ENCODE data around the gene ELL2. TPM values are rescaled to one million over a fixed set of nuclear protein-coding genes. Genes with fewer than 3 reads are reported as not detected.

Gene ELL2
- total and polyA plus RNA-seq, 4 donors = 12.3 to 79.6 (median 49.0) TPM

- Histone ChIP-seq H3K4me3 (no peak overlapping the region), H3K9me3 (ENCODE audit: control insufficient read depth in 4 of 4, insufficient read depth in 3 of 4, low read length in 3 of 4) (no peaks in the 10 kb centered on the region), H3K36me3 (ENCODE audit: control insufficient read depth in 4 of 4, insufficient read depth in 4 of 4, low read length in 4 of 4) (peaks cover 0 to 15% (median under 1%) of the 10 kb centered on the region in 4 donors), H3K4me1 (ENCODE audit: control insufficient read depth in 5 of 5, insufficient read depth in 5 of 5, low read length in 5 of 5) (peaks cover 0 to 10% (median 0%) of the 10 kb centered on the region in 5 donors), H3K27ac (ENCODE audit: low read depth in 1 of 2, low read length in 1 of 2) (no peak overlapping the region), H3K9ac (ENCODE audit: insufficient read depth in 1 of 2, low read length in 2 of 2) (no peak overlapping the region), H3K27me3 (ENCODE audit: control insufficient read depth in 3 of 3, insufficient read depth in 3 of 3, low read length in 2 of 3) (no peaks in the 10 kb centered on the region)
- no peak for TF ChIP-seq CTCF (IDR thresholded peaks at IDR 0.05; ENCODE audit: control extremely low read depth, extremely low read depth)
- no peak for ATAC-seq (ENCODE audit: insufficient read depth, low FRiP score)
- DNase-seq = no peak
- 82% methylated on average over 4 of the region's 4 CpGs for WGBS, 2 donors
Observed at GRCh38 chr5:95883185-95884016, 78.2 kb downstream of the ELL2 start.

GRCh38 chr5:95881833-95882232, 79.8 kb downstream of the ELL2 start:
- ATAC-seq (ENCODE audit: insufficient read depth, low FRiP score) (peak; percentile 2), DNase-seq (no peak)
- H3K27me3 ChIP-seq (ENCODE audit: control insufficient read depth in 3 of 3, insufficient read depth in 3 of 3, low read length in 2 of 3) = no peaks in the 10 kb centered on the region
- peaks cover 0 to 10% (median 0%) of the 10 kb centered on the region in 5 donors for H3K4me1 ChIP-seq (ENCODE audit: control insufficient read depth in 5 of 5, insufficient read depth in 5 of 5, low read length in 5 of 5)
- no peak overlapping the region for H3K4me3 ChIP-seq
- WGBS, 2 donors = 77 to 90% methylated on average over 5 of the region's 5 CpGs
- TF ChIP-seq CTCF (IDR thresholded peaks at IDR 0.05; ENCODE audit: control extremely low read depth, extremely low read depth) = no peak
- no peaks in the 10 kb centered on the region for H3K9me3 ChIP-seq (ENCODE audit: control insufficient read depth in 4 of 4, insufficient read depth in 3 of 4, low read length in 3 of 4)
- H3K9ac ChIP-seq (ENCODE audit: insufficient read depth in 1 of 2, low read length in 2 of 2) = no peak overlapping the region
- H3K36me3 ChIP-seq (ENCODE audit: control insufficient read depth in 4 of 4, insufficient read depth in 4 of 4, low read length in 4 of 4) = peaks cover 0 to 11% (median 0%) of the 10 kb centered on the region in 4 donors
- H3K27ac ChIP-seq (ENCODE audit: low read depth in 1 of 2, low read length in 1 of 2) = no peak overlapping the region

GRCh38 chr5:95880081-95880926, 81.3 kb downstream of the ELL2 start:
- Histone ChIP-seq H3K9ac (ENCODE audit: insufficient read depth in 1 of 2, low read length in 2 of 2) (no peak overlapping the region), H3K9me3 (ENCODE audit: control insufficient read depth in 4 of 4, insufficient read depth in 3 of 4, low read length in 3 of 4) (no peaks in the 10 kb centered on the region), H3K36me3 (ENCODE audit: control insufficient read depth in 4 of 4, insufficient read depth in 4 of 4, low read length in 4 of 4) (peaks cover 0 to 6% (median 0%) of the 10 kb centered on the region in 4 donors), H3K4me3 (no peak overlapping the region), H3K4me1 (ENCODE audit: control insufficient read depth in 5 of 5, insufficient read depth in 5 of 5, low read length in 5 of 5) (peaks cover 0 to 10% (median 0%) of the 10 kb centered on the region in 5 donors), H3K27ac (ENCODE audit: low read depth in 1 of 2, low read length in 1 of 2) (no peak overlapping the region), H3K27me3 (ENCODE audit: control insufficient read depth in 3 of 3, insufficient read depth in 3 of 3, low read length in 2 of 3) (no peaks in the 10 kb centered on the region)
- 87 to 91% methylated on average over 5 of the region's 5 CpGs for WGBS, 2 donors
- ATAC-seq (ENCODE audit: insufficient read depth, low FRiP score) (no peak), DNase-seq (no peak)
- no peak for TF ChIP-seq CTCF (IDR thresholded peaks at IDR 0.05; ENCODE audit: control extremely low read depth, extremely low read depth)
